ENCODE measurements around the gene LAPTM4A. TPM values are rescaled to one million over a fixed set of nuclear protein-coding genes. Genes with fewer than 3 reads are reported as not detected.
A peak's percentile ranks its signal among the peaks of the same experiment; 100 is the strongest.

Gene LAPTM4A
- total RNA-seq, 1 experiment from 2014 or later, result 62.7 TPM

- Histone ChIP-seq H3K79me2 (ENCODE audit: low read length) (no peaks in the 10 kb centered on the region), H3K4me3 (ENCODE audit: low read length) (no peak overlapping the region), H3K4me2 (ENCODE audit: low read length) (no peak overlapping the region), H3K36me3 (ENCODE audit: low read depth, low read length) (no peaks in the 10 kb centered on the region), H3K4me1 (ENCODE audit: insufficient read depth, low read length) (peaks cover 15% of the 10 kb centered on the region), H3K9ac (ENCODE audit: low read length) (no peak overlapping the region), H4K20me1 (ENCODE audit: low read length) (no peaks in the 10 kb centered on the region), H3K27ac (ENCODE audit: low read length) (no peak overlapping the region), H3K9me3 (ENCODE audit: low read length) (no peaks in the 10 kb centered on the region), H2AFZ (ENCODE audit: low read length) (no peak overlapping the region), H3F3A (ENCODE audit: low read length, unreplicated experiment) (no peaks in the 10 kb centered on the region), H3K27me3 (ENCODE audit: low read length) (no peaks in the 10 kb centered on the region), H3K9me2 (replicated peaks; ENCODE audit: low read length) (no peaks in the 10 kb centered on the region)
- BruUV-seq (replicated peaks), result no TSS peak
- ATAC-seq, result no peak
- intact Hi-C loops (cut with micrococcal nuclease), result no loop called here
- TF ChIP-seq EZH2 (IDR thresholded peaks at IDR 0.05; ENCODE audit: low read length, unreplicated experiment), result no peak
- TF ChIP-seq EZH2phosphoT487 (IDR thresholded peaks at IDR 0.05; ENCODE audit: borderline replicate concordance, low read length), result no peak
- TF ChIP-seq CTCF (conservative IDR thresholded peaks at IDR 0.05; ENCODE audit: low read depth, low read length), result no peak
- no peak for DNase-seq
- ChIA-PET CTCF (no interaction called here), POLR2A (ENCODE audit: unreplicated experiment) (no interaction called here)
These were observed 10.5 kb upstream of the LAPTM4A start for GRCh38 chr2:20061940-20062339.

GRCh38 chr2:20061476-20061875 lies 10.0 kb upstream of the LAPTM4A start:
- Histone ChIP-seq H3K4me1 (ENCODE audit: insufficient read depth, low read length) (peaks cover 10% of the 10 kb centered on the region), H3K36me3 (ENCODE audit: low read depth, low read length) (no peaks in the 10 kb centered on the region), H4K20me1 (ENCODE audit: low read length) (no peaks in the 10 kb centered on the region), H3K9ac (ENCODE audit: low read length) (no peak overlapping the region), H2AFZ (ENCODE audit: low read length) (no peak overlapping the region), H3F3A (ENCODE audit: low read length, unreplicated experiment) (no peaks in the 10 kb centered on the region), H3K79me2 (ENCODE audit: low read length) (no peaks in the 10 kb centered on the region), H3K4me3 (ENCODE audit: low read length) (no peak overlapping the region), H3K9me3 (ENCODE audit: low read length) (no peaks in the 10 kb centered on the region), H3K9me2 (replicated peaks; ENCODE audit: low read length) (no peaks in the 10 kb centered on the region), H3K27me3 (ENCODE audit: low read length) (no peaks in the 10 kb centered on the region), H3K4me2 (ENCODE audit: low read length) (no peak overlapping the region), H3K27ac (ENCODE audit: low read length) (no peak overlapping the region)
- ATAC-seq (no peak), DNase-seq (peak; percentile 6)
- intact Hi-C loops (cut with micrococcal nuclease), result no loop called here
- no peak for TF ChIP-seq EZH2 (IDR thresholded peaks at IDR 0.05; ENCODE audit: low read length, unreplicated experiment)
- no peak for TF ChIP-seq CTCF (conservative IDR thresholded peaks at IDR 0.05; ENCODE audit: low read depth, low read length)
- no peak for TF ChIP-seq EZH2phosphoT487 (IDR thresholded peaks at IDR 0.05; ENCODE audit: borderline replicate concordance, low read length)
- ChIA-PET POLR2A (ENCODE audit: unreplicated experiment) (no interaction called here), CTCF (no interaction called here)
- no TSS peak for BruUV-seq (replicated peaks)

GRCh38 chr2:20060106-20060505 lies 8.7 kb upstream of the LAPTM4A start:
- Histone ChIP-seq H3K27ac (ENCODE audit: low read length) (no peak overlapping the region), H3K27me3 (ENCODE audit: low read length) (no peaks in the 10 kb centered on the region), H3K9ac (ENCODE audit: low read length) (no peak overlapping the region), H3K9me3 (ENCODE audit: low read length) (no peaks in the 10 kb centered on the region), H2AFZ (ENCODE audit: low read length) (no peak overlapping the region), H4K20me1 (ENCODE audit: low read length) (no peaks in the 10 kb centered on the region), H3K79me2 (ENCODE audit: low read length) (no peaks in the 10 kb centered on the region), H3K4me2 (ENCODE audit: low read length) (no peak overlapping the region), H3F3A (ENCODE audit: low read length, unreplicated experiment) (no peaks in the 10 kb centered on the region), H3K9me2 (replicated peaks; ENCODE audit: low read length) (no peaks in the 10 kb centered on the region), H3K36me3 (ENCODE audit: low read depth, low read length) (no peaks in the 10 kb centered on the region), H3K4me1 (ENCODE audit: insufficient read depth, low read length) (no peaks in the 10 kb centered on the region), H3K4me3 (ENCODE audit: low read length) (no peak overlapping the region)
- ATAC-seq (no peak), DNase-seq (no peak)
- no TSS peak for BruUV-seq (replicated peaks)
- ChIA-PET POLR2A (ENCODE audit: unreplicated experiment) (interaction anchor here (0.7 kb wide), 1 partner anchor 9 kb away, joined by 6 read pairs; the partner anchor contains the start of gene LAPTM4A), CTCF (no interaction called here)
- TF ChIP-seq EZH2phosphoT487 (IDR thresholded peaks at IDR 0.05; ENCODE audit: borderline replicate concordance, low read length) (no peak), EZH2 (IDR thresholded peaks at IDR 0.05; ENCODE audit: low read length, unreplicated experiment) (no peak), CTCF (conservative IDR thresholded peaks at IDR 0.05; ENCODE audit: low read depth, low read length) (no peak)
- intact Hi-C loops (cut with micrococcal nuclease), result no loop called here
